Left hindlimb (tissue), 1 donor: ENCODE data around the gene GPR132.

Experiments used
- DNase-seq: peaks from one replicate; pipeline ENCODE4 v3.0.0-alpha.2; 2018

The GPR132 gene

GRCh38 chr14:105059925-105060565 lies 5.2 kb downstream of the GPR132 start:
- no peak for DNase-seq

GRCh38 chr14:105059035-105059924 lies 6.0 kb downstream of the GPR132 start:
- peak; percentile 55 for DNase-seq

- DNase-seq = peak; percentile 35
Observed at GRCh38 chr14:105058521-105059034, 6.7 kb downstream of the GPR132 start.

GRCh38 chr14:105056303-105056831 lies 8.9 kb downstream of the GPR132 start:
- DNase-seq = peak; percentile 25

- DNase-seq = no peak
Observed at GRCh38 chr14:105055736-105056302, 9.4 kb downstream of the GPR132 start.

GRCh38 chr14:105055334-105055733 lies 9.9 kb downstream of the GPR132 start:
- DNase-seq = no peak

- no peak for DNase-seq
Observed at GRCh38 chr14:105053996-105054395, 11.2 kb downstream of the GPR132 start.

GRCh38 chr14:105053421-105053820 lies 11.8 kb downstream of the GPR132 start:
- DNase-seq = no peak

GRCh38 chr14:105052110-105052458 lies 13.1 kb downstream of the GPR132 start:
- no peak for DNase-seq

- DNase-seq = peak; percentile 17
Observed at GRCh38 chr14:105051182-105052109, 13.8 kb downstream of the GPR132 start.

- DNase-seq = peak; percentile 76
Observed at GRCh38 chr14:105050551-105050897, 14.7 kb downstream of the GPR132 start.

- peak; percentile 21 for DNase-seq
Observed at GRCh38 chr14:105049753-105050550, 15.3 kb downstream of the GPR132 start.

GRCh38 chr14:105047283-105048016 lies 17.8 kb downstream of the GPR132 start:
- DNase-seq = peak; percentile 32

- peak; percentile 13 for DNase-seq
Observed at GRCh38 chr14:105046891-105047282, 18.3 kb downstream of the GPR132 start.

GRCh38 chr14:105045710-105046326 lies 19.4 kb downstream of the GPR132 start:
- DNase-seq = peak; percentile 91

- DNase-seq = peak; percentile 0
Observed at GRCh38 chr14:105043641-105044040, 21.6 kb downstream of the GPR132 start.

- DNase-seq = peak; percentile 12
Observed at GRCh38 chr14:105042813-105043212, 22.4 kb downstream of the GPR132 start.

- peak; percentile 32 for DNase-seq
Observed at GRCh38 chr14:105041841-105042765, 23.1 kb downstream of the GPR132 start.
